Parathyroid adenoma (tissue), 2 donors: ENCODE data around the gene LCN15.

Experiments used
- H2AFZ ChIP-seq: fragments of 300-600 bp; sonication (generic); one replicate; pipeline ENCODE4 v1.7.0; 2017; ENCODE audit warnings: antibody characterized with exemption, mild to moderate bottlenecking
- H3K27ac ChIP-seq: fragments of 300-600 bp; sonication (generic); one replicate; pipeline ENCODE4 v1.7.0; 2017
- H3K27me3 ChIP-seq: fragments of 300-600 bp; sonication (generic); one replicate; pipeline ENCODE4 v1.7.0; 2017; ENCODE audit warnings: low read length; ENCODE audit not compliant: control insufficient read depth, insufficient read depth
- H3K36me3 ChIP-seq: fragments of 300-600 bp; sonication (generic); one replicate; pipeline ENCODE4 v1.7.0; 2017; ENCODE audit warnings: low read length; ENCODE audit not compliant: control insufficient read depth, insufficient read depth
- H3K4me1 ChIP-seq: fragments of 300-600 bp; sonication (generic); one replicate; pipeline ENCODE4 v1.7.0; 2017; ENCODE audit warnings: control low read depth
- H3K4me2 ChIP-seq: fragments of 300-600 bp; sonication (generic); one replicate; pipeline ENCODE4 v1.7.0; 2017; ENCODE audit warnings: low read length
- H3K4me3 ChIP-seq: fragments of 300-600 bp; sonication (generic); one replicate; pipeline ENCODE4 v1.7.0; 2017; ENCODE audit warnings: low read depth, low read length
- H3K79me2 ChIP-seq: fragments of 300-600 bp; sonication (generic); one replicate; pipeline ENCODE4 v1.7.0; 2017; ENCODE audit warnings: control low read depth
- H3K9ac ChIP-seq: fragments of 300-600 bp; sonication (generic); one replicate; pipeline ENCODE4 v1.7.0; 2017; ENCODE audit warnings: mild to moderate bottlenecking
- H3K9me3 ChIP-seq: fragments of 300-600 bp; sonication (generic); one replicate; pipeline ENCODE4 v1.7.0; 2017; ENCODE audit warnings: low read length; ENCODE audit not compliant: control insufficient read depth
- CTCF ChIP-seq: fragments of 300-600 bp; sonication (generic); IDR thresholded peaks from one replicate; pipeline ENCODE4 v1.7.0; 2017; ENCODE audit warnings: antibody characterized with exemption, mild to moderate bottlenecking
- donor health status: primary hyperparathyroidism.

The LCN15 gene

DNA sequence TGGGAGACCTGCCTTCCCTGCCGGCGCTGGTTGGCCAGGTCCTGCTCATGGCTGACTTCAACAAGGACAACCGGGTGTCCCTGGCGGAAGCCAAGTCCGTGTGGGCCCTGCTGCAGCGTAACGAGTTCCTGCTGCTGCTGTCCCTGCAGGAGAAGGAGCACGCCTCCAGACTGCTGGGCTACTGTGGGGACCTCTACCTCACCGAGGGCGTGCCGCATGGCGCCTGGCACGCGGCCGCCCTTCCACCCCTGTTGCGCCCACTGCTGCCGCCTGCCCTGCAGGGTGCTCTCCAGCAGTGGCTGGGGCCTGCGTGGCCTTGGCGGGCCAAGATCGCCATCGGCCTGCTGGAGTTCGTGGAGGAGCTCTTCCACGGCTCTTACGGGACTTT, 41.4 kb downstream of the LCN15 start:
- Histone ChIP-seq H3K79me2 (peaks cover 2% of the 10 kb centered on the region), H3K36me3 (no peaks in the 10 kb centered on the region)

DNA sequence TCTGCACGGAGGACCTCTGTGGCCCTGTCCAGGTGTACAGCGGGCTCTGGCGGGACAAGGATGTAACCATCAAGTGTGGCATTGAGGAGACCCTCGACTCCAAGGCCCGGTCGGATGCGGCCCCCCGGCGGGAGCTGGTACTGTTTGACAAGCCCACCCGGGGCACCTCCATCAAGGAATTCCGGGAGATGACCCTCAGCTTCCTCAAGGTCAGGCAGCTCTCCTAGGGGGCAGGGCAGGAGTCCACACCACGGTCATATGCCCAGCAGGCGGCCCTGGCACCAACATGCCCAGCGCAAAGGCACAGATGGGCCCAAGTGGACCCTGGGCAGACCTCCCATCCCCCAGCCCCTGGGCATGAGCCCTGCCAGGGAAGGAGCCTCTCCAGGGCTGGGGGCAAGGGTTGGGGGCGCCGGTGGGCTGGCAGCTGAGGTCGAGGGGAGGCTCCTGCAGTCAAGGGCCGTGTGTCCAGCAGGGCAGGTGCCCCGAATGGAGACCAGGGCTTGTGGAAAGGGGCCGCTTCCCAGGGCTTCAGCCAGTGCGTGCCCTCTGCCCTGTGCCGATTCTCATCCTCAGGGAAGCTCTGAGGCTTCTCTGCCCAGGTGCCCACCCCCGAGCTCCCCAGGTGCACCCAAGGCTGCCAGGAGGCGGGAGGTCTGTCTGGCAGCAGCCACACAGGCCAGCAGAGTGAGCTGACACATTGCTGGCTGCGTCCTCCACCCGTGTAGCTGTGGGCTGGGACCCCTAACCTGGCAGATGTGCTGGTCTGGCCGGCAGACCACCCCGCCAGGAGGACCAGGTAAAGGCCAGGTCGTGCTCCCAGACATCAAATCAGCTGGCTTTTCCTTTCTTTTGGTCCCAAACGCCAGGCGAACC, 42.0 kb downstream of the LCN15 start:
- H3K27me3 ChIP-seq: no peaks in the 10 kb centered on the region
- peaks cover 2% of the 10 kb centered on the region for H3K4me1 ChIP-seq
- H2AFZ ChIP-seq: no peak overlapping the region
- H3K4me2 ChIP-seq: no peak overlapping the region
- H3K79me2 ChIP-seq: peaks cover 2% of the 10 kb centered on the region
- TF ChIP-seq CTCF: no peak
- no peak overlapping the region for H3K4me3 ChIP-seq
- no peaks in the 10 kb centered on the region for H3K36me3 ChIP-seq
- no peak overlapping the region for H3K27ac ChIP-seq
- H3K9me3 ChIP-seq: no peaks in the 10 kb centered on the region
- H3K9ac ChIP-seq: no peak overlapping the region

More for the DNA sequence above, 41.4 kb downstream of the LCN15 start:
- no peak for TF ChIP-seq CTCF
- Histone ChIP-seq H3K27ac (no peak overlapping the region), H3K4me2 (no peak overlapping the region), H3K9ac (no peak overlapping the region), H3K4me1 (peaks cover 2% of the 10 kb centered on the region), H3K4me3 (no peak overlapping the region), H2AFZ (no peak overlapping the region), H3K9me3 (no peaks in the 10 kb centered on the region), H3K27me3 (no peaks in the 10 kb centered on the region)

DNA sequence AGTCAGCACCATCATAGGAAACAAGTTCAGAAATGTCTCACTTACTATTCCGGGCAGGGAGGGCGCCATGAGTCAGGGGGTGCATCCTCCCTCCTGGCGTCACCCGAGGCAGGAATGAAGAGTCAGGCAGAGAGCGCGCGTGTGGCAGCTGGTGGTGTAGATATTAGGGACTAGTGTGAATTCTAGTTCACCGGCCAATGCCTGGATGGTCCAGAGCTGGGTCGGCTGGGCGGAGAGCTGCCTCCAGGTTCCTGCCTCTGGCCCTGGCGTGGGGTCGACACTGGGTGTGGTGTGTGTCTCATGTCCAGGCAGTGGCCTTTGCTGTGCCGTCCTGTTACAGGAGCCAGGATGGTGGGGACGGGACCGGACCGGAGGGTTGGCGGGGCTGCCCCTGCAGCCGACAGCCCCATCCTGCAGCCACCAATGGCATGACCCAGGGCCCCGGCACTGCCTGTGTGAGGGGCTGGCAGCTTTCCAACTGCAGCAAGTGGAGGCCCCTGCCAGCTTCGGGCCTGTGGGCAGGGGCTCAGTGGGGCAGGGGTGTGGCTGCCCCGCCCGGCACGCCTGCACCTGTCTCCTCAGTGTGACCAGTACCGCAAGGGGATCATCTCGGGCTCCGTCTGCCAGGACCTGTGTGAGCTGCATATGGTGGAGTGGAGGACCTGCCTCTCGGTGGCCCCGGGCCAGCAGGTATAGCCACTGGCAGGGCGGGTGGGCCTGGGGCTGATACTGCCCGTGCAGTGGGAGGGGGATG, 42.8 kb downstream of the LCN15 start:
- Histone ChIP-seq H3K4me1 (no peaks in the 10 kb centered on the region), H2AFZ (no peak overlapping the region), H3K36me3 (no peaks in the 10 kb centered on the region)

GRCh38 chr9:136720898-136721338, 43.4 kb downstream of the LCN15 start:
- Histone ChIP-seq H3K79me2 (no peaks in the 10 kb centered on the region), H3K4me3 (no peak overlapping the region), H3K9me3 (no peaks in the 10 kb centered on the region), H3K4me2 (no peak overlapping the region), H3K4me1 (no peaks in the 10 kb centered on the region), H3K36me3 (no peaks in the 10 kb centered on the region), H2AFZ (no peak overlapping the region), H3K9ac (no peak overlapping the region), H3K27me3 (no peaks in the 10 kb centered on the region), H3K27ac (no peak overlapping the region)
- no peak for TF ChIP-seq CTCF

More for the DNA sequence above, 42.8 kb downstream of the LCN15 start:
- H3K27me3 ChIP-seq: no peaks in the 10 kb centered on the region
- H3K27ac ChIP-seq: no peak overlapping the region
- no peaks in the 10 kb centered on the region for H3K79me2 ChIP-seq
- H3K9me3 ChIP-seq: no peaks in the 10 kb centered on the region
- H3K9ac ChIP-seq: no peak overlapping the region
- no peak for TF ChIP-seq CTCF
- no peak overlapping the region for H3K4me2 ChIP-seq
- H3K4me3 ChIP-seq: no peak overlapping the region
